Type B pancreatic cell (in vitro differentiated cells): ENCODE measurements around the gene CDK8. TPM values are rescaled to one million over a fixed set of nuclear protein-coding genes. Genes with fewer than 3 reads are reported as not detected.

Source experiments
- DNase-seq: peaks from one replicate; pipeline ENCODE4 v3.0.0; 2021; ENCODE audit warnings: mixed read lengths; ENCODE audit not compliant: unreplicated experiment; ENCODE audit errors: extremely low spot score
- H3K27ac Mint-ChIP-seq: 2 replicates; pipeline ENCODE4 v1.8.0; 2021; ENCODE audit warnings: mild to moderate bottlenecking, mixed read lengths
- H3K27me3 Mint-ChIP-seq: 2 replicates; pipeline ENCODE4 v1.8.0; 2021; ENCODE audit warnings: mixed read lengths
- H3K36me3 Mint-ChIP-seq: 2 replicates; pipeline ENCODE4 v1.8.0; 2021; ENCODE audit warnings: mixed read lengths
- H3K4me1 Mint-ChIP-seq: one replicate; pipeline ENCODE4 v1.8.0; 2021; ENCODE audit warnings: mixed read lengths; ENCODE audit not compliant: unreplicated experiment
- H3K4me3 Mint-ChIP-seq: 2 replicates; pipeline ENCODE4 v1.8.0; 2021; ENCODE audit warnings: mild to moderate bottlenecking, mixed read lengths
- H3K9me3 Mint-ChIP-seq: 2 replicates; pipeline ENCODE4 v1.8.0; 2021; ENCODE audit warnings: mixed read lengths
- total RNA-seq: library from RNA; stranded (reverse); gene quantifications from 2 replicates; pipeline ENCODE4 v1.2.1, GENCODE V29; 2021; ENCODE audit warnings: low replicate concordance
- TF ChIP-seq, protein P1 (sequence below): fragments of 200-600 bp; sonication (generic); conservative IDR thresholded peaks from 2 replicates; pipeline ENCODE4 v1.5.0; 2021; ENCODE audit warnings: antibody characterized with exemption, mild to moderate bottlenecking

The CDK8 gene
- total RNA-seq, 1 donor from 2014 or later = 26.3 TPM

DNA sequence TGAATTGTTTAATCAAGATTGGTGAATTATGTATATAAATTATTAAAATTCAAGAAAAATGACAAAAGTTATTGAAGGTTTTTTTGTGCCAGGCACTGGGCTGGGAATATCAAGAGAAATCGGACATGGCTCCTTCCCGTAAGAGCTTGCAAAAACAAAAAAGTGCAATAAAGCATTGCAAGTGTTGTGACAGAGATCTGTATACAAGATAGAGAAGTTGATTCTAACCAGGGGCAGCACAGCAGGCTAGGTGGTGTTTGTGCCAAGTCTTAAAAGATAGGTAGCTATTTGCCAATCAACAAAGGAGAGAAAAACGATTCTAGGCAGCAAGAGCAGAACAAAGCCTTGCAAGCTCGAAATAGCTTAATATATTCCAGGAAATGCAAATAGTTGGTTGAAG is 179.8 kb downstream of the CDK8 start:
- peaks cover 4% of the 10 kb centered on the region for H3K27me3 Mint-ChIP-seq
- H3K4me1 Mint-ChIP-seq = no peaks in the 10 kb centered on the region
- H3K4me3 Mint-ChIP-seq = no peak overlapping the region
- DNase-seq = no peak
- TF ChIP-seq, protein P1, sequence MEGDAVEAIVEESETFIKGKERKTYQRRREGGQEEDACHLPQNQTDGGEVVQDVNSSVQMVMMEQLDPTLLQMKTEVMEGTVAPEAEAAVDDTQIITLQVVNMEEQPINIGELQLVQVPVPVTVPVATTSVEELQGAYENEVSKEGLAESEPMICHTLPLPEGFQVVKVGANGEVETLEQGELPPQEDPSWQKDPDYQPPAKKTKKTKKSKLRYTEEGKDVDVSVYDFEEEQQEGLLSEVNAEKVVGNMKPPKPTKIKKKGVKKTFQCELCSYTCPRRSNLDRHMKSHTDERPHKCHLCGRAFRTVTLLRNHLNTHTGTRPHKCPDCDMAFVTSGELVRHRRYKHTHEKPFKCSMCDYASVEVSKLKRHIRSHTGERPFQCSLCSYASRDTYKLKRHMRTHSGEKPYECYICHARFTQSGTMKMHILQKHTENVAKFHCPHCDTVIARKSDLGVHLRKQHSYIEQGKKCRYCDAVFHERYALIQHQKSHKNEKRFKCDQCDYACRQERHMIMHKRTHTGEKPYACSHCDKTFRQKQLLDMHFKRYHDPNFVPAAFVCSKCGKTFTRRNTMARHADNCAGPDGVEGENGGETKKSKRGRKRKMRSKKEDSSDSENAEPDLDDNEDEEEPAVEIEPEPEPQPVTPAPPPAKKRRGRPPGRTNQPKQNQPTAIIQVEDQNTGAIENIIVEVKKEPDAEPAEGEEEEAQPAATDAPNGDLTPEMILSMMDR = no peak
- H3K27ac Mint-ChIP-seq = no peak overlapping the region
- H3K36me3 Mint-ChIP-seq = no peaks in the 10 kb centered on the region
- H3K9me3 Mint-ChIP-seq = peaks cover 17% of the 10 kb centered on the region

DNA sequence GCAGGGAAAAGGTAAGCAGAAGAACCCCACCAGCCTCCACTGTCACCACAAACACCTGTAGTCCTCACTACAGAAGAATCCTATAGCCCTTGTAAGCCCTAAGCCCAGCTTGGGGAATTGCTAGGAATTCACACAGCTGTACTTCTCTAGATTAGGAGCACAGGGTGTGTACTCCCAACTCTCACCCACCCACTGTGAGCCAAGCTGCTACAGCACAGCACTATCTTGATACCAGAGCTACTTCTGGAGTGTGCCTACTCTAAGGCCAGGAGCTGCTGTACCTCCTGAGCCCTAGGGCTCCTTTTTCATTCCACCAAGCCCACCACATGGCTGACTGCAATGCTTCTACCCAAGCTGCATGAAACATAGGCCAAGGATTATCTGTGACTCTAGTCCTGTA is 181.2 kb downstream of the CDK8 start:
- H3K4me3 Mint-ChIP-seq = no peak overlapping the region
- H3K36me3 Mint-ChIP-seq = no peaks in the 10 kb centered on the region

DNA sequence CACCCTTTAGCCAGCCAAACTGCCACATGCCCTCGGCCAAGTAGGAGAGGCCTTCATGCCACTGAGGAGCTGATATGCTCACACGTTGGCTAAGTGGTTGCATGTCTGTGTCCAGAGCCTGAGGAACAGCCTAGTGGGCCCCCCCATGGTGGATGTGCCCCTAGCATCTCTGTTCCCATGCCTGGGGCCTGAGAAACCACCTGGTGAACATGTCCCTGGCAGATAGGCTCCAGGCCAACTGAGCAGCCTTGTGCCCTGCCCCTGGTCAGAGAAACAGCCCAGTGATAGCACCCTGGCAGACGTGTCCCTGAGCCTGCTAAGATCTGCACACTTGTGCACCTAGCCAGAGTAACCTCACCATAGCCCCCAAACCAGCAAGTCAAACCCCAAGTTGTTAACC is 181.7 kb downstream of the CDK8 start:
- TF ChIP-seq, protein P1 = no peak
- DNase-seq = no peak
- no peaks in the 10 kb centered on the region for H3K4me1 Mint-ChIP-seq

More for the DNA sequence above, 181.2 kb downstream of the CDK8 start:
- Mint-ChIP-seq H3K27ac (no peak overlapping the region), H3K4me1 (no peaks in the 10 kb centered on the region), H3K9me3 (peaks cover 17% of the 10 kb centered on the region), H3K27me3 (peaks cover 4% of the 10 kb centered on the region)
- no peak for DNase-seq
- TF ChIP-seq, protein P1 = no peak

DNA sequence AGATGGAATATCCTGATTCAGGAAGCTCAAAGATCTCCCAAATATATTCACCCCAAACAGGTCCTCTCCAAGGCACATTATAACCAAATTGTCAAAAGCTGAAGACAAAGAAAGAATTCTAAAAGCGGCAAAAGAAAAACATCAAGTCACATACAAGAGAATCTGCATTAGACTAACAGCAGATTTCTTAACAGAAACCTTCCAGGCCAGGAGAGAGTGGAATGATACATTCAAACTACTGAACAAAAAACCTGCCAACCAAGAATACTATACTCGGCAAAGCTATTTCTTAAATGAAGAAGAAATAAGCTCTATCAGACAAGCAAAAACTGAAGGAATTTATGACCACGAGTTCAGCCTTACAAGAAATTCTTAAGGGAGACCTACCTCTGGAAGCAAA is 183.0 kb downstream of the CDK8 start:
- Mint-ChIP-seq H3K9me3 (peaks cover 17% of the 10 kb centered on the region), H3K27ac (no peak overlapping the region), H3K4me1 (no peaks in the 10 kb centered on the region), H3K27me3 (peaks cover 4% of the 10 kb centered on the region), H3K36me3 (no peaks in the 10 kb centered on the region), H3K4me3 (no peak overlapping the region)
- DNase-seq = no peak
- TF ChIP-seq, protein P1 = no peak

More for the DNA sequence above, 181.7 kb downstream of the CDK8 start:
- Mint-ChIP-seq H3K27ac (no peak overlapping the region), H3K9me3 (peaks cover 17% of the 10 kb centered on the region), H3K27me3 (peaks cover 4% of the 10 kb centered on the region), H3K36me3 (no peaks in the 10 kb centered on the region), H3K4me3 (no peak overlapping the region)

DNA sequence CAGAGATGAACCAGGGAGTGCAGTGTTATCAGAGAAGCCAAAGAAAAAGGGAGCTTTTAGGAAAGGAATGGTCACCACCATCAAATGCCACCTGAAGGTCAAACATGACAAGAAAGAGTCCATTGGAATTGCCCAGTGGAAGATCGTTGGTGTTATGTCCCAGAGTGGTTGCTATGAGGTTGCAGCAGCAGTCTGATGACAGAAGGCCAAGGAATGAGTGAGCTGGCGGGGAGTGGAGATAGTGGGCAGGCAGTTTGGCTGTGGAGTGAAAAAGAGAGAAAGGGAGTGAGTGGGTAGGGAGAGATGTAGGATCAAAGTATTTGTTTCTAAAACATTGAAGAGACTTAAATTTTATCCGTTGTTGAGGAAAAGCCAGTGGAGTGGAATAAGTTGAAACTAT is 186.2 kb downstream of the CDK8 start:
- Mint-ChIP-seq H3K9me3 (peaks cover 12% of the 10 kb centered on the region), H3K4me3 (no peak overlapping the region), H3K36me3 (no peaks in the 10 kb centered on the region), H3K27ac (no peak overlapping the region), H3K4me1 (no peaks in the 10 kb centered on the region), H3K27me3 (no peaks in the 10 kb centered on the region)
- no peak for DNase-seq
- TF ChIP-seq, protein P1 = no peak

DNA sequence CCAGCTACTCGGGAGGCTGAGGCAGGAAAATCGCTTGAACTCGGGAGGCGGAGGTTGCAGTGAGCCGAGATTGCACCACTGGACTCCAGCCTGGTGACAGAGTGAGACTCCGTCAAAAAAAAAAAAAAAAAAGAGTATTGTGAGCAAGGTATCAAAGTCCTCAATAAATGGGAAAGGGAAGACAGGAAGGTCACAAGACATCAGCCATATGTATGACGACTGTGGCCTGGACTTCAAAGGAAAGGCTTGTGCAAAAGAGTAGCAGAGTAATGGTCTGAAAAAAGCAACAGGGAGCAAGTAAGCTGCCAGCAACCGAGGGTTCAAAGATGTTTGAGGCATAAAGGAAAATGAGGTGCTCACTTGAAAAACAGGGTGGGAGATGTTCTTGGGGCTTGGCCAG is 187.5 kb downstream of the CDK8 start:
- Mint-ChIP-seq H3K36me3 (no peaks in the 10 kb centered on the region), H3K9me3 (peaks cover 5% of the 10 kb centered on the region), H3K4me1 (no peaks in the 10 kb centered on the region), H3K4me3 (no peak overlapping the region), H3K27me3 (no peaks in the 10 kb centered on the region), H3K27ac (no peak overlapping the region)
- TF ChIP-seq, protein P1 = no peak
- DNase-seq = no peak
